ENCODE results near the gene PFKFB2. TPM values are rescaled to one million over a fixed set of nuclear protein-coding genes. Genes with fewer than 3 reads are reported as not detected.

PFKFB2 gene
- total RNA-seq, 6 experiments from 2014 or later = 2.5 to 7.0 (median 3.2) TPM

- Mint-ChIP-seq H3K27ac (peak overlapping the region; percentile 86), H3K27me3 (ENCODE audit: insufficient read depth) (no peaks in the 10 kb centered on the region; the same call in 1 of the 2 replicates), H3K36me3 (ENCODE audit: low read depth) (0 out of 2 replicates have a peak, but pooled peaks cover 5% of the 10 kb centered on the region), H3K4me3 (no peak overlapping the region), H3K4me1 (ENCODE audit: low read depth) (peaks cover 91% of the 10 kb centered on the region), H3K9me3 (no peaks in the 10 kb centered on the region)
- DNase-seq = no peak
- TF ChIP-seq CTCF (IDR thresholded peaks at IDR 0.05) = no peak
Measured at GRCh38 chr1:207024202-207025145, 28.6 kb upstream of the PFKFB2 start.

- peak overlapping the region; percentile 70 for H3K4me3 Mint-ChIP-seq
- H3K9me3 Mint-ChIP-seq = no peaks in the 10 kb centered on the region
- peak; percentile 64 for DNase-seq
- no peaks in the 10 kb centered on the region; the same call in 1 of the 2 replicates for H3K27me3 Mint-ChIP-seq (ENCODE audit: insufficient read depth)
- 0 out of 2 replicates have a peak, but pooled peaks cover 5% of the 10 kb centered on the region for H3K36me3 Mint-ChIP-seq (ENCODE audit: low read depth)
- H3K4me1 Mint-ChIP-seq (ENCODE audit: low read depth) = peaks cover 91% of the 10 kb centered on the region
- H3K27ac Mint-ChIP-seq = peak overlapping the region; percentile 86
- no peak for TF ChIP-seq CTCF (IDR thresholded peaks at IDR 0.05)
Measured at GRCh38 chr1:207025146-207025880, 27.8 kb upstream of the PFKFB2 start.

- Mint-ChIP-seq H3K36me3 (ENCODE audit: low read depth) (0 out of 2 replicates have a peak, but pooled peaks cover 5% of the 10 kb centered on the region), H3K4me3 (peak overlapping the region; percentile 70), H3K27ac (peak overlapping the region; percentile 86), H3K9me3 (no peaks in the 10 kb centered on the region), H3K27me3 (ENCODE audit: insufficient read depth) (no peaks in the 10 kb centered on the region; the same call in 1 of the 2 replicates), H3K4me1 (ENCODE audit: low read depth) (peaks cover 85% of the 10 kb centered on the region)
- DNase-seq = peak; percentile 54
- no peak for TF ChIP-seq CTCF (IDR thresholded peaks at IDR 0.05)
Measured at GRCh38 chr1:207026104-207026534, 27.0 kb upstream of the PFKFB2 start.

- DNase-seq = peak; percentile 60
- H3K27ac Mint-ChIP-seq = peak overlapping the region; percentile 86
- peaks cover 81% of the 10 kb centered on the region for H3K4me1 Mint-ChIP-seq (ENCODE audit: low read depth)
- no peak for TF ChIP-seq CTCF (IDR thresholded peaks at IDR 0.05)
- H3K27me3 Mint-ChIP-seq (ENCODE audit: insufficient read depth) = no peaks in the 10 kb centered on the region; the same call in 1 of the 2 replicates
- H3K36me3 Mint-ChIP-seq (ENCODE audit: low read depth) = 0 out of 2 replicates have a peak, but pooled peaks cover 5% of the 10 kb centered on the region
- H3K4me3 Mint-ChIP-seq = peak overlapping the region; percentile 22
- H3K9me3 Mint-ChIP-seq = no peaks in the 10 kb centered on the region
Measured at GRCh38 chr1:207027206-207027777, 25.8 kb upstream of the PFKFB2 start.

GRCh38 chr1:207027921-207028320 lies 25.2 kb upstream of the PFKFB2 start:
- Mint-ChIP-seq H3K4me1 (ENCODE audit: low read depth) (peaks cover 87% of the 10 kb centered on the region), H3K36me3 (ENCODE audit: low read depth) (0 out of 2 replicates have a peak, but pooled peaks cover 5% of the 10 kb centered on the region), H3K27me3 (ENCODE audit: insufficient read depth) (no peaks in the 10 kb centered on the region; the same call in 1 of the 2 replicates), H3K27ac (no peak overlapping the region), H3K9me3 (no peaks in the 10 kb centered on the region), H3K4me3 (no peak overlapping the region)
- TF ChIP-seq CTCF (IDR thresholded peaks at IDR 0.05) = no peak
- no peak for DNase-seq
